Omental fat pad (tissue), 4 donors: ENCODE data around the gene CHTF8. TPM values are rescaled to one million over a fixed set of nuclear protein-coding genes. Genes with fewer than 3 reads are reported as not detected.

Source experiments
- ATAC-seq: fragments of 150-250 bp; one replicate; pipeline ENCODE4 v1.9.1; 2016; ENCODE audit warnings: mild to moderate bottlenecking, moderate library complexity; ENCODE audit not compliant: low FRiP score
- DNase-seq: peaks from one replicate; pipeline ENCODE4 v3.0.0-alpha.2; 2019; ENCODE audit warnings: low spot score
- total RNA-seq, 4 donors: library from RNA; depleted of rRNA; stranded (reverse); fragments of >200 nt; gene quantifications; one replicate each; pipeline ENCODE4 v1.1.0, GENCODE V29; 2016
- TF ChIP-seq, protein P1 (sequence below), 3 donors: fragments of 450-650 bp; IDR thresholded peaks; one replicate each; pipeline ENCODE4 v1.5.1; 2016 to 2017; ENCODE audit warnings: antibody characterized with exemption in 3 of 3, mild to moderate bottlenecking in 3 of 3, moderate library complexity in 2 of 3

The CHTF8 gene
- total RNA-seq, 4 donors from 2014 or later, result 53.7 to 61.3 (median 57.4) TPM

DNA sequence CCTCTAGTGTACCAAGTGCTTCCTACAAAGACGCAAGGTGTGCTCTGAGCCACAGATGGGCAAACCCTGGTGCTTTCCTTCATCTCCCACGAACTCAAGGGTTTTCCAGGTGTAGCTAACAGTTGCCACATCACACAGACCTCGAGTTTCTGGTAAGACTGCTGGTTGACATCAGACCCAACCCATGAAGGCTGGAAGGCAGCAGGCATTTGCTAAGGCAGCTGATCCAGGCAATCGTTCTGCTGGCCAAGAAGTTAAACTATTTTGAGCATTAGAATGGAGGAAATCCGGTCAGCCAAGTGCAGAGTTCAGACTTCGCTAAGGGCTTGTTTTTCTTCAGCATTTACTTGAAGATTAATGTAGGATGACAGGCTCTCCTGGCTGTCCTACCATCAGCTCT is 15.5 kb downstream of the CHTF8 start:
- no peak for ATAC-seq
- no peak for DNase-seq
- TF ChIP-seq, protein P1, sequence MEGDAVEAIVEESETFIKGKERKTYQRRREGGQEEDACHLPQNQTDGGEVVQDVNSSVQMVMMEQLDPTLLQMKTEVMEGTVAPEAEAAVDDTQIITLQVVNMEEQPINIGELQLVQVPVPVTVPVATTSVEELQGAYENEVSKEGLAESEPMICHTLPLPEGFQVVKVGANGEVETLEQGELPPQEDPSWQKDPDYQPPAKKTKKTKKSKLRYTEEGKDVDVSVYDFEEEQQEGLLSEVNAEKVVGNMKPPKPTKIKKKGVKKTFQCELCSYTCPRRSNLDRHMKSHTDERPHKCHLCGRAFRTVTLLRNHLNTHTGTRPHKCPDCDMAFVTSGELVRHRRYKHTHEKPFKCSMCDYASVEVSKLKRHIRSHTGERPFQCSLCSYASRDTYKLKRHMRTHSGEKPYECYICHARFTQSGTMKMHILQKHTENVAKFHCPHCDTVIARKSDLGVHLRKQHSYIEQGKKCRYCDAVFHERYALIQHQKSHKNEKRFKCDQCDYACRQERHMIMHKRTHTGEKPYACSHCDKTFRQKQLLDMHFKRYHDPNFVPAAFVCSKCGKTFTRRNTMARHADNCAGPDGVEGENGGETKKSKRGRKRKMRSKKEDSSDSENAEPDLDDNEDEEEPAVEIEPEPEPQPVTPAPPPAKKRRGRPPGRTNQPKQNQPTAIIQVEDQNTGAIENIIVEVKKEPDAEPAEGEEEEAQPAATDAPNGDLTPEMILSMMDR (IDR thresholded peaks at IDR 0.05), result no peak

DNA sequence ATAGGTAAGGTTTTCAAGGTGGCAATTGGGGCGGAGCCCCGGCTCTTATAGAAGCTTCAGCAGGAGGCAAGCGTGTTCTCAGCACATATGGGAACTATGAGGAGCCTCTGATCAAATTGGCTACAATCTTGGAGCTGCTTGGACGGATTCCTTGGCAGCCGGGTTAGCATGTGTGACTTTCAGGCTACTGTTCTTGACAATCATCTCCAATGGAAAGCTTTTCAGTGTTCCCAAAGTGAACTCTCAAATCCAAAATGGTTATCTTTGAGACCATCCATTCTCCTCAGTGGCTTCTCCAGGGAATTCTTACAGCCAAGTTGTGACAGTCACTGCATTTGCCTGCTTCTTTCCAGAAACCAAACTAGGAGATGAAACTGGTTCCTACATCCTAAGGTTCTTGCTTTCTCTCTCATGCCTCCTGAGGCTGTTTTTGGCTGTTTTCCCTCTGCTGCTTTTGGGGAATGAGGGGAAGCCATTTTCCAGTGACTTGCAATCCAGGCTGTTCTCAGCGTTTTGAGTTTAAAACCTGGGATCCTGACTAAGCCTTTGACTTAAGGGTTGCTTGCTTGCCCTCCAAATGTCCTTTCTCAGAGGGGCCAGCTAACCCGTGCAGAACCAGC is 16.0 kb downstream of the CHTF8 start:
- TF ChIP-seq, protein P1 (IDR thresholded peaks at IDR 0.05), result no peak
- DNase-seq (no peak), ATAC-seq (no peak)

DNA sequence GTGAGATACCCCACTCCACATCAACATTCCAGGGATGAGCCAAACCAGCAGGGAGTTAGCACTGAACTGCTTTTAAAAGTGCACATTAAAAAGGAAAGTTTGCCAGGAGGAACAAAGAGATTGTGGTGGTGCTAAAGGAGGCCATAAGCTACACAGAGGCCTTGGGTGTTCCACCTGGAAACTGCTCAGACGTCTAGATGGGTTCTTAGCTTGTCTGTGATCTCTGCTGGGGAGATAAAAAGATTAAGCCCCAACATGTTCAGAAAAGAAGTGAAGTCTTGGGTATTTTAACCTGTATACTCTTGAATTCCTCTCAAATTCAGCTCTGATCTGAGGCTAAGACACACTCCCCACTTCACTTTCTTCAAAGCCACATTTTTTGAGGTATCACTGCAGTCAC is 16.6 kb downstream of the CHTF8 start:
- ATAC-seq (no peak), DNase-seq (no peak)
- TF ChIP-seq, protein P1 (IDR thresholded peaks at IDR 0.05), result no peak

DNA sequence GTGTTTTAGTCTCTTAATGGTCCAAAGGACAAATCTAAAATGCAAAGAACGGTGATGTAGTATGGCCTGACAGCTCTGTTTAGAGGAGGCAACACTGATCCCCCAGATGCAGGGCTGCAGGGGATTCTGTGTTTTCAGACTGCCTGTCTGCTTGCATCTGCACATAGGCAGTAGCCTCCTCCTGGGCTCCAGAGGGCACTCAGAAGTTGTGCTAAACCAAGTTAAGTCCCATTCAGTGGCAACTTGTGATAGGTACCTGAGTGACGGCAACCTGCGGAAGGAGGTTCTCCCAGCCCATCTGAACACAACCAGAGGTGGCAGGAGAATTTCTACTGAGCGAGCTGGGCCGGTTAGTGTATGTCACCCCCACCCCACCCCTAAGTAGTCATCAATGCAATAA is 17.0 kb downstream of the CHTF8 start:
- TF ChIP-seq, protein P1 (IDR thresholded peaks at IDR 0.05), result no peak
- DNase-seq, result no peak
- ATAC-seq, result no peak

DNA sequence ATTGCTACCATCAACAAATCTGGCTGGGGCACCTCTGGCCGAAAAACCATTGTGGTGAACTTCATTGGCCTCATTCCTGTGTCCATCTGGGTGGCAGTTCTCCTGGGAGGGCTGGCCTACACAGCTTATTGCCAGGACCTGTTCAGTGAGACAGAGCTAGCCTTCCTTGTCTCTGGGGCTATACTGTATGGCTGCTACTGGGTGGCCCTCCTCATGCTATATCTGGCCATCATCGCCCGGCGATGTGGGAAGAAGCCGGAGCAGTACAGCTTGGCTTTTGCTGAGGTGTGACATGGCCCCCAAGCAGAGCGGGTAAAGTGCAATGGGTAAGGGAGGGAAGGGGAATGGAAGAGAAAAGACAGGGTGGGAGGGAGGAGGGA is 17.4 kb downstream of the CHTF8 start:
- TF ChIP-seq, protein P1 (IDR thresholded peaks at IDR 0.05), result no peak
- no peak for ATAC-seq
- DNase-seq, result no peak

DNA sequence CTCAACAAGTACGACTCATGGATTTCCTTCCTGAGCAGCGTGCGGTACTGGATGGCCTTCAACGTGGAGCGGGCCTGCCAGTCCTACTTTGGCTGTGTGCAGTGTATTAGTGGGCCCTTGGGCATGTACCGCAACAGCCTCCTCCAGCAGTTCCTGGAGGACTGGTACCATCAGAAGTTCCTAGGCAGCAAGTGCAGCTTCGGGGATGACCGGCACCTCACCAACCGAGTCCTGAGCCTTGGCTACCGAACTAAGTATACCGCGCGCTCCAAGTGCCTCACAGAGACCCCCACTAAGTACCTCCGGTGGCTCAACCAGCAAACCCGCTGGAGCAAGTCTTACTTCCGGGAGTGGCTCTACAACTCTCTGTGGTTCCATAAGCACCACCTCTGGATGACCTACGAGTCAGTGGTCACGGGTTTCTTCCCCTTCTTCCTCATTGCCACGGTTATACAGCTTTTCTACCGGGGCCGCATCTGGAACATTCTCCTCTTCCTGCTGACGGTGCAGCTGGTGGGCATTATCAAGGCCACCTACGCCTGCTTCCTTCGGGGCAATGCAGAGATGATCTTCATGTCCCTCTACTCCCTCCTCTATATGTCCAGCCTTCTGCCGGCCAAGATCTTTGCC is 17.9 kb downstream of the CHTF8 start:
- ATAC-seq, result no peak
- TF ChIP-seq, protein P1 (IDR thresholded peaks at IDR 0.05), result no peak
- no peak for DNase-seq

DNA sequence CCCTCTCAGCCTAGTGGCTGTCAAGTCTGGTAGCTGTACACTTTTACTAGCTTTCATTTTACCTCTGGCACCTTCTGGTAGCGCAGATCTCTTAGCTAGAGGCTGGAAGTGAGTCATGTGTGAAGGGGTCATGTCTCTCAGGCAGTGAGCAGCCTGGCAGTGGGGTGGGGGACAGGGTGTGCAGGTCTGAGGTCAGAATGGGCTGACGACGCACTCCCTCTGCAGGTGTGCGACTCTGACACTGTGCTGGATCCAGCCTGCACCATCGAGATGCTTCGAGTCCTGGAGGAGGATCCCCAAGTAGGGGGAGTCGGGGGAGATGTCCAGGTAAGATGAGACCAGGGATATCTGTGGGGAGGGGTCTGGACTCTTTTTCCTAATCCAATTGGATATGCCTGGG is 19.2 kb downstream of the CHTF8 start:
- TF ChIP-seq, protein P1 (IDR thresholded peaks at IDR 0.05), result no peak
- no peak for ATAC-seq
- DNase-seq, result no peak
